Hematopoietic multipotent progenitor cell treated with erythropoietin and hydrocortisone succinate and interleukin-3 and kit ligand, for 8 days (in vitro differentiated cells): ENCODE measurements around the gene ZACN.

ENCODE experiments used
- DNase-seq: peaks from one replicate; pipeline ENCODE4 v3.0.0-alpha.2; 2015

Gene ZACN

GRCh38 chr17:76083536-76084182, 4.7 kb downstream of the ZACN start:
- peak; percentile 40 for DNase-seq

DNA sequence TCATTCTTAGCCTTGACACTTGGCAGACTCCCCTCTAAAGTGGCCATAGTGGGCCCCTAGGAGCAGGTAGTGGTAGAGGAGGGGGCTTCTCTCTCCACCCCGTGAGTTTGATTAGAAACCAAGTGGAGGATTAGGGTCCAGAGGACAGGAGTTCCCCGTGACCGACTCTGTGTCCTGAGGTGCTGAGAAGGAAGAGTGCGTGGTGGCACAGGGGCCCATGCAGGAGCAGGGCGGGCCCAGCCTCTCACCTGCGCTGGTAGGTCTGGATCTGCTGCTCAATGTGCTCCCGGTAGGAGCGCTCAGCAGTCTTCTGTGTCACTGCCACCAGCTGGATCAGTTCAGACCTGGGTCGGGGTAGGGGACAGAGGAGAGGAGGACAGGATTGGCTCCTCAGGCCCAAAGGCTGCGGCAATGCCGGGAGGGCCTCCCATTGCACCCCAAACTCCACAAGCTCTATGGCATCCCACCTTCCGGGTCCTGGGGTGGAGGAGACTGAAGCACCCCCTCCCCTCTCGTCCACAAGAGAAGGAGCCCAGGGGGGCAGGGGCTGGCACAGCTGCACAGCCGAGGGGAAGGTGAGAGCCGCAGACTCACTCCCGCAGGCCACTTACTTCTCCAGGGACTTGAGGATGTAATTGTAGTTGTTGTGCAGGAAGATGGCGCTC, 6.2 kb downstream of the ZACN start:
- no peak for DNase-seq

GRCh38 chr17:76085731-76086366, 6.9 kb downstream of the ZACN start:
- DNase-seq = no peak

- DNase-seq = no peak
These were observed 7.4 kb downstream of the ZACN start for GRCh38 chr17:76086384-76086783.

DNA sequence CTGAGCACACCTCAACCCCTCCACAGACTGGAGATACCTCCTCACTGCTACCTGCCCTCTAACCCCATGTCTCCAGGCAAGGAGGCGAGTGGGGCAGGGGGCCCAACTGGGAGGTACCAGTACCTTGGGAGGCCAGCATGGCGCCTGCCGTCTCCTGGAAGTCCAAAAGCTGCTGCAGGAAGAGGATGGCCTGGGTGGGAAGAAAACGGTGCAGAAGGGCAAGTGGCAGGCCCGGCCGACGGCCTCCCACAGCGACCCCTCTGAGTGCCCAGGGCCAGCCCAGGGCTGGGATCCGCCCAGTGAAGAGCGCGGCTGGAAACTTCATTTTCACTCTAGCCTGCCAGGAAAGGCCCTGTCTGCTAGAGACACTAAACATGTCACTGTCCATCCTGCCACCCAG, 8.5 kb downstream of the ZACN start:
- no peak for DNase-seq

GRCh38 chr17:76088041-76088867, 9.3 kb downstream of the ZACN start:
- no peak for DNase-seq

DNA sequence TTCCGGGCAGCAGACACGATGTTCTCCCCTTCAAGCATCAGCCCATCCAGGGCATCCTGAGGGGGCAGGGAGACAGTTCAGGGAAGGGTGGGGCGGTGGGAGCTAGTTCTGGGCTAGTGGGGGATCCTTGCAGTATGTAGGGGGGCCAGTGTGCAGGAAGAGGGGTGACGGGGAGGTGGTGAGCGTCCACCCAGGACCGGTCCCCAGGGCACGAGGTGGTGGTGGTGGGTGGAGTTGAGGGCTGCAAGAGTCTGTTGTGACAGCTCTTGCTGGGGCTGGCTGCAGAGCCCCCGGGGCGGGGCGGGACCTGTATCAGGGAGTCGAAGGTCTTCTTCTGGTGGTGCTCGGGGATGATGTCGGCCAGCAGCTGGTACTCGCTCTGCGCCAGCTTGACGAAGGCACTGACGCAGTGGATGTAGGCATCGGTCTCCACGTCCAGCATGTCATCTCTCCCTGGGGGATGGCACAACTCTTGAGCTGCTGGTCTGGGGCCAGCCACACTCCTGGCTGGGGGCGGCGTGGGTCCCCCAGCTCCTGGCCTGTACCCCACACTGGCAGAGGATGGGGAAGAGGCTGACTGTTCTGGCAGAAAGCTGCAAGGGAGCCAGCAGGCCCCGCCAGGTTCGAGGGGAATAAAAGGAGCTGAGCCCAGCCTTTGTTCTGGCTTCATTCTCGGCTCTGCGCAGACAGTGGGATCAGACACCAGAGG, 10.0 kb downstream of the ZACN start:
- no peak for DNase-seq

DNA sequence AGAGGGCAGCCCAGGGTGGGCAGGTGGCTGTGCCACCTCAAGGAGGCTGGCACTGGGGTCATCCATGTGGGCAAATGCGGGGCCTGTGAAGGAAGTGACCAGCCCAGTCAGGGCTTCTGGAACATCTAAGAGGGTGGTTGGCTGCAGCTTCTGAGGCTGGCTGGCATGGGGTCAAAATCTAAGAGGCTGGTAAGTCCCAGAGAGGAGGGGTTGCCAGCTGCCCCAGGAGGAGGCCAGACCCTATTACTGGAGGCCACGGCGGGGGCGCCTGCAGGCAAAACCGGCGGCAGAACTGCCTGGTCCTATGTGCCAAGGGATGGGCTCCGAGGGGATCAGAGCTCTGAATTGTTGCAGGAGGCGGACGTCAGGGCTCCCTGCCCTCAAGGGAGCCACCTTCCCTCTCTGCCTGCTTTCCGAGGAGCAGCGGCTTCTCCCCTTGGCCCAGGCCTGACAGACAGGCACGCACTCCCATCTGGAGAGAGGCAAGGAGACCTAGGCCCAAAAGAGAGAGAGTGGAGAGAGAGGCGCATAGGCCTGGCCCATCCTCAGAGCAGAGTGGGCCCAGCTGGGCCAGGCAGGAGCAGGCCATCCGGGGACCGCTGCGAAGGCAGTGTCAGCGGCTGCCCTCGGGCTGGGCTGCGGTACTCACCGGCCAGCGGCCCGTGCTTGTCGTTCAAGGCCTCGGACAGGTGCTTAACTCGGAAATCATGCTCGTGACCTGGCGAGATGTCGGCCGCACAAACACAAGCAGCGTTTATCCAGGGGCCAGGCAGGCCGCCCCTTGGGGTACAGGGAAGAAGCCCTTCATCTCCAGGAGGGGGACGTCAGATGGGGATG, 10.9 kb downstream of the ZACN start:
- no peak for DNase-seq

- no peak for DNase-seq
These were observed 11.6 kb downstream of the ZACN start for GRCh38 chr17:76090517-76091129.

GRCh38 chr17:76091526-76092286, 12.7 kb downstream of the ZACN start:
- DNase-seq = no peak

DNA sequence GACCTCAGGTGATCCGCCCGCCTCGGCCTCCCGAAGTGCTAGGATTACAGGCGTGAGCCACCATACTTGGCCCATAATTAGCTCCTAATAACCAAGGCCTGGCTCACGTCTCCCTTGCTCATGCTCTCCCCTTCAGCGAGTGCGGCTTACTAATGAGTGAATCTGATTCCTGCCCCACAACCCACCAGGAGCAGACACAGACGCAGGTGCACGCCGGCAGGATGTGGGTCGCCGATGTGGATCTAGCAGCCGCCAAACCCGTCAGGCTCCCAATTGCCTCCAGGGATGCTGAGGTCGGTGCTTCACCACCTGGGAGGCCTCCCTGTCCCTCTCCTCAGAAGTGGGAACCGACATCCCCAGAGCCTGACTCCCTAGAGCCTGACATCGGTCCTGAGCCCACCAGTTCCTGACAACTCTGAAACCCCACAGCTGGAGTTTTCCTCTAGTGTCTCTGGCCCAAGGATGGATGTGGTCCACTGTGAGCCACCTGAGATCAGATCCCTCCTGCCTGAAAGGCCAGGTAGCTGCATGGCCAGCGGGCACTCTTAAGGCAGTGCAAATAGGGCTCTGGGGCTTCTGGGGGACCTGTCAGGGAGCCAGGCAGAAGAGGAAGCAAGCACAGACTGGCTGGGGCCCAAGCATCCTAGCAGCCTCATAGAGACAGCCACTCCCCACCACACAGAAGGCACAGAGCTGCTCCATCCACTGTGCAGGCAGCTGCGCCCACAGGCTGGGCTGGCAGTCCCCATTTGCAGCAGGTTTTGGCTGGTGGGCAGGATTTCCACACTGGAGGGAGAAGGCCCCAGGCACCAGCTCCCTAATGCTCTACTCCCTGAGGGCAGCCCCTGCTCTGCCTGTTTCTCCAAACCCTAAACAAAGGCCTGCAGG, 13.8 kb downstream of the ZACN start:
- no peak for DNase-seq

- no peak for DNase-seq
These were observed 15.1 kb downstream of the ZACN start for GRCh38 chr17:76094046-76094445.

DNA sequence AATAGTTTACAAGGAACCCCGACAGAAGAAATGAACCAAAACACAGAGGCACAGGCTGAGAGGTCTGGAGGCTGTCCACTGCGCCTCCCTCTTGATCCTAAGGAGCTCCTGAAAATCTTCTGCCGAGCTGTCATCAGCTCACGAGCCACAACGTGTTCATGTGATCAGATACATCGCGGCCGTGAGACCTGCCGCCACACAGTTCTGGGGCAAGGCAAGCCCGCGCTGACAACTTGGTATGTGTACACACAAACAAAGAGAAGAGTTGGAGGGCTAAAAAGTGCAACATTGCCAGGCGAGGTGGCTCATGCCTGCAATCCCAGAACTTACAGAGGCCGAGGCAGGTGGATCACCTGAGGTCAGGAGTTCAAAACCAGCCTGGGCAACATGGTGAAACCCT, 17.0 kb downstream of the ZACN start:
- DNase-seq = no peak

GRCh38 chr17:76097716-76098295, 18.8 kb downstream of the ZACN start:
- DNase-seq = no peak

GRCh38 chr17:76102944-76103273, 23.9 kb downstream of the ZACN start:
- DNase-seq = no peak

- peak; percentile 96 for DNase-seq
These were observed 24.5 kb downstream of the ZACN start, which contains the start of gene EXOC7 for GRCh38 chr17:76103274-76104139. Gene EXOC7 (minus strand): TSS chr17:76103787. CDS start chr17:76103692, 95 bp downstream.

GRCh38 chr17:76104140-76104895, 25.3 kb downstream of the ZACN start:
- no peak for DNase-seq

- DNase-seq = no peak
These were observed 25.9 kb downstream of the ZACN start for GRCh38 chr17:76104896-76105231.
